NK-92 treated with Interleukin-12 subunit alpha and Interleukin-12 subunit beta, amount 100 ng/mL, for 24 hours (cell line): Measurements from ENCODE around the gene CAMK2N1.
A peak's percentile ranks its signal among the peaks of the same experiment; 100 is the strongest.

Experiments
- DNase-seq: peaks from one replicate; lab custom pipeline; 2025; lab: John Stamatoyannopoulos, UW

CAMK2N1 gene

GRCh38 chr1:20478057-20478635 lies 7.9 kb downstream of the CAMK2N1 start:
- DNase-seq: no peak

GRCh38 chr1:20477348-20478056 lies 8.5 kb downstream of the CAMK2N1 start:
- DNase-seq: no peak

GRCh38 chr1:20476265-20477038 lies 9.6 kb downstream of the CAMK2N1 start:
- no peak for DNase-seq

DNA sequence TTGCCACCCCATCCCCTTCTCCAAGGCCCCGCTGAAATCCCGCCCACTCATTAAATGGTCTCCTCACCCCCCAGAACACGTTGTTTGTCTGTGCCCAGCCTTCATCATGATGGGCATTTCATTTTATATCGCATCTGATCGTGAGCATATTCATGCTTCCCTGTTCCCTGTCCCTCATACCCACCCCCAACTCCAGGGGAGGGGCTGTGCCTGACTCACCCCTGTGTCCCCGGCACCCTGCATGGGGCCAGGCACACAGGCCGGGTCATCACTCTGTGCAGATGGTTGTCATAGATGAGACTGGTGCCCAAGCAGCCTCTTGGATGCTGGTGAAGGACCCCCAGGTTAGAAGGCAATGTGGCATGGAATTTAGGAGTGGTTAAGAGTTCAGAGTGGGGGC lies 11.0 kb downstream of the CAMK2N1 start:
- no peak for DNase-seq

GRCh38 chr1:20474333-20474975 lies 11.6 kb downstream of the CAMK2N1 start:
- DNase-seq: no peak

DNA sequence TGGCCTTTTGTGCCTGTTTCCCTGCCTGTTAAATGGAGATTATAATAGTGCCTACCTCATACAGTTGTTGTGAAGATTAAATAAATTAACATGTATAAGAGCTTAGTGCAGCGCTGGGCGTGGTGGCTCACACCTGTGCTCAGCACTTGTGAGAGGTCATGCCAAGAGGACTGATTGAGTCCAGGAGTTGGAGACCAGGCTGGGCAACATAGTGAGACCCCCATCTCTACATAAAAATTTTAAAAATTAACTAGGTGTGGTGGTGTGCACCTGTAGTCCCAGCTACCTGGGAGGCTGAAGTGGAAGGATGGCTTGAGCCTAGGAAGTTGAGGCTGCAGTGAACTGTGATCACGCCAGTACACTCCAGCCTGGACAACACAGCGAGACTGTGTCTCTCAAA lies 12.1 kb downstream of the CAMK2N1 start:
- DNase-seq: no peak

GRCh38 chr1:20472860-20473711 lies 12.9 kb downstream of the CAMK2N1 start:
- DNase-seq: no peak

- no peak for DNase-seq
Observed at GRCh38 chr1:20472121-20472520, 13.9 kb downstream of the CAMK2N1 start.

- no peak for DNase-seq
Observed at GRCh38 chr1:20470194-20470593, 15.8 kb downstream of the CAMK2N1 start.

- DNase-seq: no peak
Observed at GRCh38 chr1:20469406-20470076, 16.5 kb downstream of the CAMK2N1 start.

DNA sequence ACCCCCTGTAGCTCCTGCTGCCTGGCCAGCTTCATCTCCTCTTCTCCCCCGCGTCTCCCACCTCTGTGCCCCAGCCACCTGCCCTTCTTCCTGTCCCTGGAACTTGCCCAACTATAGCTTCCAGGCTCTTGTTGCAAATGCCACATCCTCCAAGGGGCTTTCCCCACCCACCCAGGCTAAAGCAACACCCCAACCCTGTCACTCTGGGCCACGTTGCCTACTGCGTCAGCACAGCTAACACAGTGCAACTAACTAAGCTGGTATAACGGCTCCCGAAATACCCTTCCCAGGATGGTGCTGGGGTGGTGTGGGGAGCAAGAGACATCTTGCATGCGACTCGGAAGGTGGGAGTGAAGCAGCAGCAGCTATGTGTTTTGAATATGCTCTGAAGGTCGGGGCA lies 19.7 kb downstream of the CAMK2N1 start:
- peak; percentile 68 for DNase-seq

- DNase-seq: no peak
Observed at GRCh38 chr1:20465187-20465586, 20.8 kb downstream of the CAMK2N1 start.

- no peak for DNase-seq
Observed at GRCh38 chr1:20463502-20463901, 22.5 kb downstream of the CAMK2N1 start.

GRCh38 chr1:20462397-20462796 lies 23.6 kb downstream of the CAMK2N1 start:
- no peak for DNase-seq

- no peak for DNase-seq
Observed at GRCh38 chr1:20458717-20459116, 27.3 kb downstream of the CAMK2N1 start.

- no peak for DNase-seq
Observed at GRCh38 chr1:20454004-20454403, 32.0 kb downstream of the CAMK2N1 start.

DNA sequence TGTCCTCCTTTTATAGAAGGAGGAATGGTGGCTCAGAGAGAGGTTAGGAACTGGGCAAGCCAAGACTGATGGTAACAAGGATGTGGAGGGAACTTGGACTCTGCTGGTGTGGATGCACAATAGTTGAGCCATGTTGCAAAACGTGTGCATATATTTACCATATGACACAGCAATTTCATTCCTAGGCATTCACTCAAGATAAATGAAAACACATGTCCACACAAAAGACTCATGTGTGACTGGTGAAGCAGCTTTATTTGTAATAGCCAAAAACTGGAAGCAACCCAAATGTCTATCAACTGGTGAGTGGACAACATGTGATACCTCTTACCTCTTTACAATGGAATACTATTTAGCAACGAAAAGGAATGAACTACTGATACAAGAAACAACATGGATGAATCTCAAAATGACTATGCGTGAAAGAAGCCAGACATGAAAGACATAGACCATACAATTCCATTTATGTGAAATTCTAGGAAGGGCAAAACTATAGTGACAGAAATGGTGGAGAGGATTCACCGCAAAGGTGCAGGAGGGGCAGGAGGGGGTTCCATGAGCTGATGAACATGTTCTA lies 36.2 kb downstream of the CAMK2N1 start:
- DNase-seq: no peak

DNA sequence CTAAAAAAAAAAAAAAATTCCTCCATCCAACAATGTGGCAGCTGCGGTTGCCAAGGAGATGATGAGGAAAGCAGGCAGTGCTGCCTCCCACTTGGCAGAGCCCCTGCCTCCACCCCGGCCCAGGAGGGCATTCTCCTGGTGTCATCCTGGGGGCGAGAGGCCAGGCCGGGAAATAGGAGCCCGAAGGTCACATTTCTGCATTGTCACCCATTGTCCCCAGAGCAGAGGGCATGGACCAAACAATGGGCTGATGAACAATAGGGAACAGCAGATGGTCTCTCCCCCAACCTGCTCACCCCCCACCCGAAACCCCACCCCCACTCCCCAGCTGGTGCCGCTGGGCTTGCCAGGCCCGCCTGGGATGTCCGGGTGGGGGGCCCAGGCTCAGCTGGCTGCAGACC lies 37.3 kb downstream of the CAMK2N1 start:
- DNase-seq: no peak

DNA sequence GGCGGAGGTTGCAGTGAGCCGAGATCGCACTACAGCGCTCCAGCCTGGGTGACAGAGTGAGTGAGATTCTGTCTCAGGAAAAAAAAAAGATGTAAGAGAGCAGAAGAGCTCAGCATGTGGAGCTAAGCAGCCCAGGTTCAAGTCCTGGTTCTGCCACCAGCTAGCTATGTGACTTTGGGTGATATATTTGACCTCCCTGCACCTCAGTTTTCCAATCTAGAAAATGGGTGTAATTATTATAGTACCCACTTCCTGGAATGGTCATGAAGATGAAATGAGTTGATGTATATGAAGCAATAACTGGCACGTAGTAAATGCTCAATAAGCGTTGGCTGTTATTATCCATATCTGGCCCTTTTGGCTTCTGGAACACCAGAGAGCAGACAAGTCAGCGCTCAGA lies 38.2 kb downstream of the CAMK2N1 start:
- no peak for DNase-seq

DNA sequence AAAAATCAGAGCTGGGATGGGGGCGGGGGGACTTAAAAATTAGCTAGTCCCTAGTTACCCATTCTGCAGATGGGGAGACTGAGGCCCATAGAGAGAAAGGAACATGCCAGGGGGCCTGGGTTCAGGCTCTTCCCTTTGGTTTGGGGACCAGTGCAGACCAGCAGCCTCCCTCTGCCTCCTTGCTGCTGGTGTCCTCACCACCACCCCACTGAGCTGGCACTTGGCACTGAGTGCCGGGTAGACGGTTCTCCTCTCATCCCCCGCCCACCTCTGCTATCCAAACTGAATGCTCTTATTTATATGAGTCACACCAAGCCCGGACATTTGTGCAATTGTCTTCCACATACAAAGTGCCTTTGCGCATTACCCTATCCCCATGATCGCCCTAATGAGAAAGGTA lies 39.2 kb downstream of the CAMK2N1 start:
- DNase-seq: no peak

DNA sequence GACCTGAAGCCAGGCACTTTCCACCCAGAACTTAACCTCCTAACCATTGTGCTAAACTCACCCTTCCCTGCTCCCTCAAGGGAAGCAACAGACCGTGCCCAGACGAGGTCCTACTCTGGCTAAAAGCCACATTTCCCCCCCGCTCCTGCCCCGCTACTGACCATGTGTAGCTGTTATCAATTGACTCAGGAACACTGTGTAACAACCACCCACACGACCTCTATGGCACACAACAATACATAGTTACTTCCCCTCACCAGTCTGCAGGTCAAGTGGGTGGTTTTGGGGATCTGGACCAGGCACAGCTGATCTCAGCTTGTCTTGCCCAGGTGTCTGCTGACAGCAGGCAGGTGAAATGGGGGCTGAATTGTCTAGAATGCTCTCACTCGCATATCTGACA lies 40.1 kb downstream of the CAMK2N1 start:
- no peak for DNase-seq
